Measurements from ENCODE around the gene PKN2. TPM values are rescaled to one million over a fixed set of nuclear protein-coding genes. Genes with fewer than 3 reads are reported as not detected.
"Not testable (repeated sequence)": the region's sequence is repeated elsewhere in the genome, so short reads cannot be mapped to it uniquely, and the experiment has no call there.

Gene PKN2
- polyA plus RNA-seq, 3 donors from 2014 or later: 4.0 to 6.9 (median 5.4) TPM

DNA sequence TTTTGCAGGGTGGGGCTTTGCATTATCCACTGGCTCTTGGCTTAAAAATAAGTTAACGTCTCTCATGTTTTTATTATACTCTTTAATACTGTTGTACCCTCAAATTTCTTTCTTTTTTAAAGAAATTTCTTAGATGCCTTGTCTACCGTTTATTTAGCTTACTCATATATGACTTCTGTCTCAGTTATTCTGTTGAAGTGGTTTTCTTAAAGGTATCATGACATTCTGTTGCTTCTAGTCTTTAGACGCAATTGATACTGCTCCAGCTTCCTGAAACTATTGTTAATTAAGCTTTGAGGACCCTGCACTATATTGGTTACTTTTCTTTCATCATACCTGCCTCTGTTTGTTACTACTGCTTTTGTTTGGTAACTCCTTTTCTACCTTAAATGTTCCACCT, 11.7 kb downstream of the PKN2 start:
- Mint-ChIP-seq H3K4me1 (peaks cover 22 to 71% of the 10 kb centered on the region in 2 donors), H3K9me3 (no peaks in the 10 kb centered on the region), H3K27me3 (ENCODE audit: low read depth in 3 of 3) (peaks cover 0 to 2% (median 0%) of the 10 kb centered on the region in 3 donors), H3K36me3 (peaks cover 0 to 8% (median 4%) of the 10 kb centered on the region in 3 donors), H3K27ac (peak overlapping the region in 1 of 6 donors; percentile 47), H3K4me3 (no peak overlapping the region)
- no peak for DNase-seq

DNA sequence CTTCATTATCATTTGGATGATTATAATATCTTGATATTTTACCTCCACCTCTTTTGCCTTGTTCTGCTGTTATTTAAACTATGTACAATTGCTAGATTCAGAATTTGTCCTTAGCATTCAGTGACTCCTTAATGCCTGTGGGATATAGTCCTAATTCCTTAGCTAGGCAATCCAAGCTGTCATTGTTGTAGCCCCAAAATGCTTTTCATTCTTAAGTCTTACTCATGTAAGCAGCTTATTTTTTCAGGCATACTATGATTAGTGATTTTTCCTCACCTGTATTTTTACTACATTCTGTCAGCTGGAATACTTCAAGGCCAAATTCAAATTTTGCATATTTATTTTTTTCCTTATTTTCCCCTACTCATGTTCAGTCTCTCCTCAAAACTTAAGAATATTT, 13.4 kb downstream of the PKN2 start:
- peak overlapping the region in 1 of 6 donors; percentile 45 for H3K27ac Mint-ChIP-seq
- peaks cover 0 to 2% (median 0%) of the 10 kb centered on the region in 3 donors for H3K27me3 Mint-ChIP-seq (ENCODE audit: low read depth in 3 of 3)
- H3K36me3 Mint-ChIP-seq: peaks cover 0 to 8% (median 0%) of the 10 kb centered on the region in 3 donors
- DNase-seq: no peak
- H3K9me3 Mint-ChIP-seq: no peaks in the 10 kb centered on the region
- no peak overlapping the region for H3K4me3 Mint-ChIP-seq
- H3K4me1 Mint-ChIP-seq: peaks cover 24 to 73% of the 10 kb centered on the region in 2 donors

DNA sequence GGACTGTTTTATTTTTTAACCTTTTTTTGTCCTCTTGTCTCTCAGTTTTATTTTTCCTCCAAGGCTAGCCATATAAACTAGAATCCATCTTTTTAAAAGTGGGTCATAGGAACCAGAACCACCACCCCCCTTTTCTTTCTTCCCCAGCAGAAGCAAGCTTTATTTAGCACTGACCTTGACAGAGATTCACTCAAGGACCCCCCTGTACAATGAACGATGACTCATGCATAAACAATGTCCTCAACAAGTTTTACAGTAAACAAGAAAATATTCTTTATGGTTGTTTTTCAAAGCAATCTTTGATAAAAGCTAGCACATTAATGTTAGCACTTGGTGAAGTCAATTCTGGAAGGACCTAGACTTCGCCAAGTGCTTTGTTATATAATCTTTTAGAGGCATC, 14.1 kb downstream of the PKN2 start:
- Mint-ChIP-seq H3K27ac (peak overlapping the region in 1 of 6 donors; percentile 45), H3K4me1 (peaks cover 26 to 76% of the 10 kb centered on the region in 2 donors)

DNA sequence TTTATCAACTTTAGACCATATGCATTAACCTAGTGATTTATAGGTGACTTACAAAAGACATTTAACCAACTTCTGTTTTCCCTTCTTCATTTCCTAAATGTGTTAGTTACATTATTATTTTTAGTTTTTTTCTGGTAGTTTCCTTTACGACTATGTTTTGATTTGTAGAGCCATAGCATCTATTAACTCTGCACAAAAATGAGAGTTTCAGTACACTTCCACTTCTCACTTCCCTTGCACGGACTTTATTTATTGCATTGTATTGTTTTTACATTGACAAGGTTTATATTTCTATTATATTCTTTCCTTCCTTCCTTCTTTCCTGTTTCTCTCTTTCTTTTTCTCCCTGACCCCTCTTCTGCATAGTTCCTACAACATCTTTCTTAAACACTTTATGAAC, 14.7 kb downstream of the PKN2 start:
- no peak overlapping the region for H3K4me3 Mint-ChIP-seq
- peaks cover 0 to 8% (median 0%) of the 10 kb centered on the region in 3 donors for H3K36me3 Mint-ChIP-seq
- H3K4me1 Mint-ChIP-seq: peaks cover 26 to 75% of the 10 kb centered on the region in 2 donors

More for the DNA sequence above, 14.1 kb downstream of the PKN2 start:
- DNase-seq: no peak
- no peaks in the 10 kb centered on the region for H3K9me3 Mint-ChIP-seq
- H3K36me3 Mint-ChIP-seq: peaks cover 0 to 8% (median 0%) of the 10 kb centered on the region in 3 donors
- H3K4me3 Mint-ChIP-seq: no peak overlapping the region
- H3K27me3 Mint-ChIP-seq (ENCODE audit: low read depth in 3 of 3): peaks cover 0 to 2% (median 0%) of the 10 kb centered on the region in 3 donors

DNA sequence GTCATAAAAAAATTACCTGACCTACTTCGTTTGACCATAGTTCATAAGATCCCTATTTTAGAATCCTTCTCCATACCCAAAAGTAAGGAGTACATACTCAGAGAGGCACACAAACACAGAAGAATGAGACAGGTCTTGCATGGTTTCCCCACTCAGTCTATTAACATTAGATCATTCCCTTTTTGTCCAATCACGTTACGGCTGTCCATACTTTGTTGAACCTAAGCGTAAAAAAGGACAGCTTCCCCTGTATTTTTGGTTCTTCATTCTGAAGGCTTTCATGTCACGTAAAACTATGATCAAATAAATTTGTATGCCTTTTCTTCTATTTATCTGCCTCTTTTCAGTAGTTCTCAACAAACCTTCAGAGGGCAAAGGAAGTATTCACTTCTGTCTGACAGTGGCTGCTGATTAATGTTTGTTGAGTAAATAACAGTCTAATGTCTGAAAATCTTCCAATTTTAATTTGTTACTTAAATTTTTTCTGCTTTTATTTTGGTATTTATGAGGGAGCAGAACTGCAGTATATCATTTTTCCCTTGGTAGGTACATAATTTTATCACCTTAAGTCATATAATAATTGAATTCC, 16.4 kb downstream of the PKN2 start:
- no peak overlapping the region for H3K27ac Mint-ChIP-seq
- no peak for DNase-seq
- peaks cover 0 to 8% (median 0%) of the 10 kb centered on the region in 3 donors for H3K36me3 Mint-ChIP-seq
- H3K9me3 Mint-ChIP-seq: no peaks in the 10 kb centered on the region
- peaks cover 25 to 65% of the 10 kb centered on the region in 2 donors for H3K4me1 Mint-ChIP-seq
- H3K27me3 Mint-ChIP-seq (ENCODE audit: low read depth in 3 of 3): no peaks in the 10 kb centered on the region
- H3K4me3 Mint-ChIP-seq: no peak overlapping the region

More for the DNA sequence above, 14.7 kb downstream of the PKN2 start:
- DNase-seq: no peak
- peaks cover 0 to 2% (median 0%) of the 10 kb centered on the region in 3 donors for H3K27me3 Mint-ChIP-seq (ENCODE audit: low read depth in 3 of 3)
- peak overlapping the region in 1 of 6 donors; percentile 24 for H3K27ac Mint-ChIP-seq
- no peaks in the 10 kb centered on the region for H3K9me3 Mint-ChIP-seq

DNA sequence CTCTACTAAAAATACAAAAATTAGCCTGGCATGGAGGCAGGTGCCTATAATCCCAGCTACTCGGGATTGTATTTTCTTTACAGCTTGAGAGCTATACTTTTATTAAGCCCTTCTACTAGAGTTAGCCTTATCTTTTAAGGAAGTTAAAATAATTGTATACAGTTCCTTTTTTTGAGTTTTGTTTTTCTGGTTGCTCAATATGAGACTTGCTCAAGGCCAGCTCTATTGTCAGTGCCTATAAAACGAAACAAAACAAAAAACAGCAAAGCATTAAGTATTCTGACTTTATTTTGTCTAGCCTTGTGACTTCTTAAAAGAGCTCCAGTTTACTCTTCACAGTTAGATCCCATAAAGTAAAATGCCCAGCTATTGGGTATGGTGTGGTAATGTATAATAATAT, 17.2 kb downstream of the PKN2 start:
- Mint-ChIP-seq H3K27me3 (ENCODE audit: low read depth in 3 of 3) (no peaks in the 10 kb centered on the region), H3K9me3 (no peaks in the 10 kb centered on the region), H3K27ac (no peak overlapping the region), H3K4me1 (peaks cover 20 to 59% of the 10 kb centered on the region in 2 donors), H3K36me3 (peaks cover 0 to 8% (median 0%) of the 10 kb centered on the region in 3 donors), H3K4me3 (no peak overlapping the region)
- no peak for DNase-seq

DNA sequence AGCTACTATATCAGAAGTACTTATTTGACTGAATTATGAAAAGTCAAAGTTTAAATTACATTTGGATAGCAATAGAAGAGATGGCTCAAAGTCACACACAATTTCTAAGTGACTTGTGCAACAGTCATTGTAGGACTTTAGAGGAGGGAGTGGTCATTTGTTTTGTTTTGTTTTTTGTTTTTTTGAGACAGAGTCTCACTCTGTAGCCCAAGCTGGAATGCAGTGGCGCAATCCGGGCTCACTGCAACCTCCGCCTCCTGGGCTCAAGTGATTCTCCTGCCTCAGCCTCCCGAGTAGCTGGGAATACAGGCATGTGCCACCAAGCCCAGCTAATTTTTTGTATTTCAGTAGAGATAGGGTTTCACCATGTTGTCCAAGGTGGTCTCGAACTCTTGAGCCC, 17.7 kb downstream of the PKN2 start:
- H3K4me3 Mint-ChIP-seq; DNase-seq; H3K36me3 Mint-ChIP-seq; H3K9me3 Mint-ChIP-seq; H3K27me3 Mint-ChIP-seq (ENCODE audit: low read depth in 3 of 3): not testable (repeated sequence)
- H3K4me1 Mint-ChIP-seq: peaks cover 20 to 60% of the 10 kb centered on the region in 2 donors
- peak overlapping the region in 1 of 6 donors; percentile 28 for H3K27ac Mint-ChIP-seq

DNA sequence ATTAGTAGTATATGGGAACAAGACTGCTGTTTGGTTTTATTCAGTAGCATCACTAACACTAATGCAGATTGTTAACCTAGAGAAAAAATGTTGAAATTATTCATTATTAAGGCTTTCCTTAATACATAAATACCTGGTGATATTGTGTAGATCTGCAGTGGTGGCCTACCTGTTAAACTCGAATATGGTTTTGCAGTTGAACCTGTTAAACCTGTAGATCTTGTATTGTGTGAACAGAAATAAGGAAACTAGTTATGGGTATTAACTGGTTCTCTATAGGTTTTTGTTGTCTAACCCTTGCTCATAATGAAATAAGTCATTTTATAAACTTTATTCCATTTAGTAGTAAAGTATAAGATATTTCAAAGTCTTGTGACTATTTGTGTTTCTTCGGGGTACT, 23.9 kb downstream of the PKN2 start:
- Mint-ChIP-seq H3K4me3 (no peak overlapping the region), H3K9me3 (no peaks in the 10 kb centered on the region), H3K27ac (no peak overlapping the region), H3K4me1 (peaks cover 9 to 33% of the 10 kb centered on the region in 2 donors), H3K27me3 (ENCODE audit: low read depth in 3 of 3) (peaks cover 0 to 2% (median 0%) of the 10 kb centered on the region in 3 donors), H3K36me3 (peaks cover 0 to 9% (median 5%) of the 10 kb centered on the region in 3 donors)
- DNase-seq: no peak

DNA sequence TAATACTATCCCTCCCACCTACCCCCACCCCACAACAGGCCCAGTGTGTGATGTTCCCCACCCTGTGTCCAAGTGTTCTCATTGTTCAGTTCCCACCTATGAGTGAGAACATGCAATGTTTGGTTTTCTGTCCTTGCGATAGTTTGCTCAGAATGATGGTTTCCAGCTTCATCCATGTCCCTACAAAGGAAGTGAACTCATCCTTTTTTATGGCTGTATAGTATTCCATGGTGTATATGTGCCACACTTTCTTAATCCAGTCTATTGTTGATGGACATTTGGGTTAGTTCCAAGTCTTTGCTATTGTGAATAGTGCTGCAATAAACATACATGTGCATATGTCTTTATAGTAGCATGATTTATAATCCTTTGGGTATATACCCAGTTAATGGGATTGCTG, 28.8 kb downstream of the PKN2 start:
- H3K36me3 Mint-ChIP-seq: peaks cover 0 to 26% (median 15%) of the 10 kb centered on the region in 3 donors
- DNase-seq; H3K27me3 Mint-ChIP-seq (ENCODE audit: low read depth in 3 of 3); H3K9me3 Mint-ChIP-seq; H3K27ac Mint-ChIP-seq; H3K4me3 Mint-ChIP-seq: not testable (repeated sequence)
- H3K4me1 Mint-ChIP-seq: peaks cover 31 to 50% of the 10 kb centered on the region in 2 donors

DNA sequence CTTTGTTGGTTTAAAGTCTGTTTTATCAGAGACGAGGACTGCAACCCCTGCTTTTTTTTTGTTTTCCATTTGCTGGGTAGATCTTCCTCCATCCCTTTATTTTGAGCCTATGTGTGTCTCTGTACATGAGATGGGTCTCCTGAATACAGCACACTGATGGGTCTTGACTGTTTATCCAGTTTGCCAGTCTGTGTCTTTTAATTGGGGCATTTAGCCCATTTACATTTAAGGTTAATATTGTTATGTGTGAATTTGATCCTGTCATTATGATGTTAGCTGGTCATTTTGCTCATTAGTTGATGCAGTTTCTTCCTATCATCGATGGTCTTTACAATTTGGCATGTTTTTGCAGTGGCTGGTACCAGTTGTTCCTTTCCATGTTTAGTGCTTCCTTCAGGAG, 32.5 kb downstream of the PKN2 start:
- not testable (repeated sequence) for H3K27ac Mint-ChIP-seq; DNase-seq; H3K4me3 Mint-ChIP-seq; H3K9me3 Mint-ChIP-seq; H3K27me3 Mint-ChIP-seq (ENCODE audit: low read depth in 3 of 3)
- peaks cover 0 to 23% (median 6%) of the 10 kb centered on the region in 3 donors for H3K36me3 Mint-ChIP-seq
- H3K4me1 Mint-ChIP-seq: peaks cover 32 to 64% of the 10 kb centered on the region in 2 donors

DNA sequence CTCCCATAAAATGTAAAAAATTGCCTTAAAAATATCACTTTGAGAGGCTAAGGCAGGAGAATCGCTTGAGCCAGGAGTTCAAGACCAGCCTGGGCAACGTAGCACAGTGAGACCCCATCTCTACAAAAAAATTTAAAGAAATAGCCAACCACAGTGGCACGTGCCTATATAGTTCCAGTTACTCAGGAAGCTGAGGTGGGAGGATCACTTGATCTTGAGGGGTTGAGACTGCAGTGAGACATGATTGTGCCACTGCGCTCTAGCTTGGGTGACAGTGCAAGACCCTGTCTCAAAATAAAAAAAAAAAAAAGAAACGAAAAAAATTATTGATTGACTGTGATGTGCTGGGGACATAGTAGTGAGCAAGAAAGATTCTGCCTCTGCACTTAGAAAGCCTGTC, 38.4 kb downstream of the PKN2 start:
- Mint-ChIP-seq H3K27me3 (ENCODE audit: low read depth in 3 of 3) (no peaks in the 10 kb centered on the region), H3K4me1 (peaks cover 29 to 81% of the 10 kb centered on the region in 2 donors), H3K27ac (peak overlapping the region in 2 of 6 donors; percentile 60 to 65), H3K9me3 (peaks cover 0 to 3% (median 0%) of the 10 kb centered on the region in 6 donors), H3K36me3 (no peaks in the 10 kb centered on the region), H3K4me3 (peak overlapping the region in 1 of 5 donors; percentile 12)
- DNase-seq: no peak

DNA sequence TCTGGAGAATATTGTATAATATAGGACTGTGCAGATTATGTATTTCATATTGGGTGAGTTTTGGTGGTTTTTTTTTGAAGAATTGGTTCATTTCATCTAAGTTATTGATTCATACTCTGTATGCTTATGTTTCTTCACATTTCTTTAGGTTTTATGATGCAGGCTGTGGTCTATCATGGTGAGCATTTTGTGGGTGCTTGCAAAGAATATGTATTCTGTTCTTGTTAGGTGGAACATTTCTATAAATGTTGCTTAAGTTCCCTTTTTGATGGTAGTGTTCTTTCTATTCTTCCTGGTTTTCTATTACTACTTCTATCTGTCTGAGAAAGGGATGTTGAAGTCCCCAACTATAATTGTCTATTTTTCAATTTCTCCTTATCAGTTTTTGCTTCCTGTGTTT, 42.6 kb downstream of the PKN2 start:
- Mint-ChIP-seq H3K27me3 (ENCODE audit: low read depth in 3 of 3) (peaks cover 0 to 1% (median 0%) of the 10 kb centered on the region in 3 donors), H3K27ac (no peak overlapping the region), H3K36me3 (peaks cover 0 to 5% (median 4%) of the 10 kb centered on the region in 3 donors), H3K4me1 (peaks cover 41 to 86% of the 10 kb centered on the region in 2 donors), H3K4me3 (no peak overlapping the region), H3K9me3 (no peaks in the 10 kb centered on the region)
- no peak for DNase-seq

DNA sequence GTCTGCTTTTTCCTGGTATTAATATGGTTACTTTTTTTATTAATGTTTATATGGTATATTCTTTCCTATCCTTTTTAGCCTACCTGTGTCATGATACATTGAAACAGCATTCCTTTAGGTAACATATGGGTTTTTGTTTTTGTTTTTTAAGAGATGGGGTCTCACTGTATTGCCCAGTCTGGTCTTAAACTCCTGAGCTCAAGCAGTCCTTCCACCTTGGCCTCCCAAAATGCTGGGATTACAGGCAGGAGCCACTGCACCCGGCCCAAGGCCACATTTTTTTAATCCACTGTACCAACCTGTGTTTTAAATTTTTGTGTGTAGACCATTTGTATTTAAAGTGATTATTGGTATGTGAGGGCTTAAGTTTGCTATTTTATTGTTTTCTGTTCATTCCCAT, 43.1 kb downstream of the PKN2 start:
- no peaks in the 10 kb centered on the region for H3K9me3 Mint-ChIP-seq
- H3K4me1 Mint-ChIP-seq: peaks cover 38 to 86% of the 10 kb centered on the region in 2 donors
- no peak overlapping the region for H3K27ac Mint-ChIP-seq
- H3K27me3 Mint-ChIP-seq (ENCODE audit: low read depth in 3 of 3): peaks cover 0 to 1% (median 0%) of the 10 kb centered on the region in 3 donors
- DNase-seq: no peak
- H3K36me3 Mint-ChIP-seq: peaks cover 0 to 5% (median 4%) of the 10 kb centered on the region in 3 donors
- no peak overlapping the region for H3K4me3 Mint-ChIP-seq

DNA sequence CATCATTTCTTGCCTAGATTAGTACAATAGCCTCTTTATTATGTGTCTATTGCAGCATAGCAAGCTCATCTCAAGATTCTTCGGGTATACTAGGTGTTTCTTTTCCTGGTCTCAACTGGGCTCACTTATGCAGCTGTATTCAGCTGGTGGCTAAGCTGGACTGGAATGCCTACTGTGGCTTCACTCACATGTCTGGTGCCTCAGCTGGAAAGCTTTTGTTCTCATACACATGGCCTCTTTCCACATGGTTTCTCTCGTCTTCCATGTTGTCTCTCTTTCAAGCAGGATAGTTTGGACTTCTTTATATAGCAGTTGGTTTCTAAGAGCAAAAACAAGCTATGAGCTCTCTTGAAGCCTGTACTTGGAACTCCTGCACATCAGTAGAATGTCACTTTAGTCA, 45.2 kb downstream of the PKN2 start:
- Mint-ChIP-seq H3K4me1 (peaks cover 30 to 82% of the 10 kb centered on the region in 2 donors), H3K4me3 (no peak overlapping the region), H3K27ac (no peak overlapping the region), H3K36me3 (peaks cover 2 to 8% (median 4%) of the 10 kb centered on the region in 3 donors), H3K9me3 (no peaks in the 10 kb centered on the region), H3K27me3 (ENCODE audit: low read depth in 3 of 3) (peaks cover 0 to 1% (median 0%) of the 10 kb centered on the region in 3 donors)
- DNase-seq: no peak

Data from immature natural killer cell (primary cell).